HepG2 (cell line): Measurements from ENCODE around the gene FMNL1. TPM values are rescaled to one million over a fixed set of nuclear protein-coding genes. Genes with fewer than 3 reads are reported as not detected.
A peak's percentile ranks its signal among the peaks of the same experiment; 100 is the strongest.

Experiments
- EP300 ChIP-seq, 3 experiments: sonication (generic) in 1 of 3; formaldehyde crosslinking in 1 of 3; IDR thresholded peaks; 2 replicates each; pipeline versions ENCODE4 v1.5.1 to v1.6.1; 2011 to 2020; ENCODE audit warnings: low read depth in 2 of 3, low read length in 2 of 3, borderline replicate concordance in 1 of 3, improper control_type of control experiment in 1 of 3, mild to moderate bottlenecking in 1 of 3, missing genetic modification reagents in 1 of 3, moderate library complexity in 1 of 3
- GABPB1 ChIP-seq: IDR thresholded peaks from 2 replicates; pipeline ENCODE4 v1.6.1; 2016; ENCODE audit warnings: mild to moderate bottlenecking, missing genetic modification reagents, moderate library complexity, missing compliant biosample characterization
- HDAC2 ChIP-seq: sonication (generic); formaldehyde crosslinking; IDR thresholded peaks from 2 replicates; pipeline ENCODE4 v1.4.0; 2020; ENCODE audit warnings: missing genetic modification reagents
- MAF1 ChIP-seq: sonication (generic); formaldehyde crosslinking; IDR thresholded peaks from 2 replicates; pipeline ENCODE4 v1.5.0; 2020; ENCODE audit warnings: missing genetic modification reagents, borderline replicate concordance
- MAZ ChIP-seq, 2 experiments: sonication (generic) in 1 of 2; formaldehyde crosslinking in 1 of 2; IDR thresholded peaks; 2 replicates each; pipeline versions ENCODE4 v1.5.0 to v1.6.1; 2012 to 2020; ENCODE audit warnings: low read depth in 2 of 2, mild to moderate bottlenecking in 2 of 2, borderline replicate concordance in 1 of 2, improper control_type of control experiment in 1 of 2, low read length in 1 of 2, missing genetic modification reagents in 1 of 2, moderate library complexity in 1 of 2
- SIX1 ChIP-seq: sonication (generic); formaldehyde crosslinking; IDR thresholded peaks from 2 replicates; pipeline ENCODE4 v1.4.0; 2020; ENCODE audit warnings: missing genetic modification reagents, borderline replicate concordance
- SOX6 ChIP-seq, 2 experiments: fragments of 450-650 bp in 1 of 2; sonication (generic) in 1 of 2; formaldehyde crosslinking in 1 of 2; IDR thresholded peaks; 2 replicates each; pipeline versions ENCODE4 v1.4.0 to v1.6.1; 2017 to 2020; ENCODE audit warnings: antibody characterized with exemption in 1 of 2, mild to moderate bottlenecking in 1 of 2, missing genetic modification reagents in 1 of 2
- XRCC5 ChIP-seq: fragments of 200-400 bp; formaldehyde crosslinking; optimal IDR thresholded peaks from 2 replicates; pipeline ENCODE3; 2017; ENCODE audit warnings: mild to moderate bottlenecking, low read length
- ZKSCAN5 ChIP-seq: sonication (generic); formaldehyde crosslinking; IDR thresholded peaks from 2 replicates; pipeline ENCODE4 v1.5.1; 2020; ENCODE audit warnings: mild to moderate bottlenecking, missing genetic modification reagents
- ZNF263 ChIP-seq: sonication (generic); formaldehyde crosslinking; IDR thresholded peaks from 2 replicates; pipeline ENCODE4 v1.4.0; 2020; ENCODE audit warnings: missing genetic modification reagents
- ZNF580 ChIP-seq: IDR thresholded peaks from 2 replicates; pipeline ENCODE4 v1.6.1; 2016; ENCODE audit warnings: low read depth, borderline replicate concordance
- ZNF670 ChIP-seq: sonication (generic); formaldehyde crosslinking; IDR thresholded peaks from 2 replicates; pipeline ENCODE4 v1.8.0; 2022; ENCODE audit warnings: mild to moderate bottlenecking, missing genetic modification reagents, borderline replicate concordance
- ZNF777 ChIP-seq: sonication (generic); formaldehyde crosslinking; IDR thresholded peaks from 2 replicates; pipeline ENCODE4 v1.4.0; 2020; ENCODE audit warnings: missing genetic modification reagents
- polyA plus RNA-seq, 8 experiments: library from polyadenylated mRNA; depleted of rRNA in 3 of 8; stranded (reverse) in 7 of 8; unstranded in 1 of 8; fragments of >200 nt; fragmentation: Illumina TruSeq in 4 of 8; extraction: Trizol in 4 of 8; gene quantifications; 2 replicates each; pipeline versions ENCODE4 v1.2.1 to v1.2.3, GENCODE V29; 2011 to 2016; ENCODE audit warnings: low read depth in 4 of 8, missing spikeins in 1 of 8, mixed read lengths in 1 of 8; ENCODE audit not compliant: insufficient read depth in 1 of 8
- total RNA-seq, 5 experiments: library from RNA; depleted of rRNA; stranded (reverse); fragments of >200 nt; fragmentation: Illumina TruSeq; extraction: Trizol; gene quantifications; 2 replicates each; pipeline ENCODE4 v1.2.3, GENCODE V29; 2016; ENCODE audit warnings: low read depth in 1 of 5
- TF ChIP-seq, protein P1 (sequence below): sonication (generic); formaldehyde crosslinking; IDR thresholded peaks from 2 replicates; pipeline ENCODE4 v1.4.0; 2020; ENCODE audit warnings: low read depth, missing genetic modification reagents
- TF ChIP-seq, protein P2 (sequence below): sonication (generic); formaldehyde crosslinking; IDR thresholded peaks from 2 replicates; pipeline ENCODE4 v1.4.0; 2020; ENCODE audit warnings: missing genetic modification reagents
- TF ChIP-seq, protein P3 (sequence below): sonication (generic); formaldehyde crosslinking; IDR thresholded peaks from 2 replicates; pipeline ENCODE4 v1.4.0; 2020; ENCODE audit warnings: mild to moderate bottlenecking, missing genetic modification reagents

The FMNL1 gene
- total and polyA plus RNA-seq, 2 of the 13 experiments (the other 11 are each of a cell fraction or from before 2014, with no cell fraction given), result 0.53 to 0.70 TPM

GRCh38 chr17:45244725-45245656 lies 23.3 kb downstream of the FMNL1 start (continued):
- TF ChIP-seq, protein P1, sequence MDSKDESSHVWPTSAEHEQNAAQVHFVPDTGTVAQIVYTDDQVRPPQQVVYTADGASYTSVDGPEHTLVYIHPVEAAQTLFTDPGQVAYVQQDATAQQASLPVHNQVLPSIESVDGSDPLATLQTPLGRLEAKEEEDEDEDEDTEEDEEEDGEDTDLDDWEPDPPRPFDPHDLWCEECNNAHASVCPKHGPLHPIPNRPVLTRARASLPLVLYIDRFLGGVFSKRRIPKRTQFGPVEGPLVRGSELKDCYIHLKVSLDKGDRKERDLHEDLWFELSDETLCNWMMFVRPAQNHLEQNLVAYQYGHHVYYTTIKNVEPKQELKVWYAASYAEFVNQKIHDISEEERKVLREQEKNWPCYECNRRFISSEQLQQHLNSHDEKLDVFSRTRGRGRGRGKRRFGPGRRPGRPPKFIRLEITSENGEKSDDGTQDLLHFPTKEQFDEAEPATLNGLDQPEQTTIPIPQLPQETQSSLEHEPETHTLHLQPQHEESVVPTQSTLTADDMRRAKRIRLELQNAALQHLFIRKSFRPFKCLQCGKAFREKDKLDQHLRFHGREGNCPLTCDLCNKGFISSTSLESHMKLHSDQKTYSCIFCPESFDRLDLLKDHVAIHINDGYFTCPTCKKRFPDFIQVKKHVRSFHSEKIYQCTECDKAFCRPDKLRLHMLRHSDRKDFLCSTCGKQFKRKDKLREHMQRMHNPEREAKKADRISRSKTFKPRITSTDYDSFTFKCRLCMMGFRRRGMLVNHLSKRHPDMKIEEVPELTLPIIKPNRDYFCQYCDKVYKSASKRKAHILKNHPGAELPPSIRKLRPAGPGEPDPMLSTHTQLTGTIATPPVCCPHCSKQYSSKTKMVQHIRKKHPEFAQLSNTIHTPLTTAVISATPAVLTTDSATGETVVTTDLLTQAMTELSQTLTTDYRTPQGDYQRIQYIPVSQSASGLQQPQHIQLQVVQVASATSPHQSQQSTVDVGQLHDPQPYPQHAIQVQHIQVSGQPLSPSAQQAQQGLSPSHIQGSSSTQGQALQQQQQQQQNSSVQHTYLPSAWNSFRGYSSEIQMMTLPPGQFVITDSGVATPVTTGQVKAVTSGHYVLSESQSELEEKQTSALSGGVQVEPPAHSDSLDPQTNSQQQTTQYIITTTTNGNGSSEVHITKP (CRISPR knock-in tag), result 0 out of 2 replicates have a peak, but pooled peaks have one; percentile 34
- TF ChIP-seq ZNF670 (CRISPR knock-in tag), result no peak
- 0 out of 2 replicates have a peak, but pooled peaks have one; percentile 35 for TF ChIP-seq ZNF777 (CRISPR knock-in tag)
- TF ChIP-seq MAZ (IDR thresholded peaks at IDR 0.05; ENCODE audit: borderline replicate concordance, low read depth, low read length), result peak; percentile 54; the same call in 1 of the 2 replicates
- no peak for TF ChIP-seq MAZ (CRISPR knock-in tag; IDR thresholded peaks at IDR 0.05; ENCODE audit: low read depth)
- 0 out of 2 replicates have a peak, but pooled peaks have one; percentile 6 for TF ChIP-seq HDAC2 (CRISPR knock-in tag)
- TF ChIP-seq ZNF263 (CRISPR knock-in tag), result peak; percentile 30; the same call in 1 of the 2 replicates
- TF ChIP-seq EP300 (IDR thresholded peaks at IDR 0.05; ENCODE audit: low read depth in 2 of 2, low read length in 2 of 2), result no peak
- 0 out of 2 replicates have a peak, but pooled peaks have one; percentile 9 for TF ChIP-seq EP300 (CRISPR knock-in tag; IDR thresholded peaks at IDR 0.05; ENCODE audit: borderline replicate concordance)
- no peak for TF ChIP-seq ZKSCAN5 (CRISPR knock-in tag)
- peak; percentile 16 for TF ChIP-seq XRCC5
- TF ChIP-seq SIX1 (CRISPR knock-in tag), result no peak
- no peak for TF ChIP-seq MAF1 (CRISPR knock-in tag)
- TF ChIP-seq ZNF580 (CRISPR knock-in tag), result peak; percentile 16; the same call in 1 of the 2 replicates
- TF ChIP-seq GABPB1 (CRISPR knock-in tag), result peak; percentile 52; the same call in 1 of the 2 replicates
- TF ChIP-seq SOX6 (IDR thresholded peaks at IDR 0.05), result no peak
- TF ChIP-seq SOX6 (CRISPR knock-in tag; IDR thresholded peaks at IDR 0.05), result peak; percentile 24; the same call in 1 of the 2 replicates
- TF ChIP-seq, protein P2, sequence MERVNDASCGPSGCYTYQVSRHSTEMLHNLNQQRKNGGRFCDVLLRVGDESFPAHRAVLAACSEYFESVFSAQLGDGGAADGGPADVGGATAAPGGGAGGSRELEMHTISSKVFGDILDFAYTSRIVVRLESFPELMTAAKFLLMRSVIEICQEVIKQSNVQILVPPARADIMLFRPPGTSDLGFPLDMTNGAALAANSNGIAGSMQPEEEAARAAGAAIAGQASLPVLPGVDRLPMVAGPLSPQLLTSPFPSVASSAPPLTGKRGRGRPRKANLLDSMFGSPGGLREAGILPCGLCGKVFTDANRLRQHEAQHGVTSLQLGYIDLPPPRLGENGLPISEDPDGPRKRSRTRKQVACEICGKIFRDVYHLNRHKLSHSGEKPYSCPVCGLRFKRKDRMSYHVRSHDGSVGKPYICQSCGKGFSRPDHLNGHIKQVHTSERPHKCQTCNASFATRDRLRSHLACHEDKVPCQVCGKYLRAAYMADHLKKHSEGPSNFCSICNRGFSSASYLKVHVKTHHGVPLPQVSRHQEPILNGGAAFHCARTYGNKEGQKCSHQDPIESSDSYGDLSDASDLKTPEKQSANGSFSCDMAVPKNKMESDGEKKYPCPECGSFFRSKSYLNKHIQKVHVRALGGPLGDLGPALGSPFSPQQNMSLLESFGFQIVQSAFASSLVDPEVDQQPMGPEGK, result peak; percentile 34; the same call in 1 of the 2 replicates
- TF ChIP-seq, protein P3, sequence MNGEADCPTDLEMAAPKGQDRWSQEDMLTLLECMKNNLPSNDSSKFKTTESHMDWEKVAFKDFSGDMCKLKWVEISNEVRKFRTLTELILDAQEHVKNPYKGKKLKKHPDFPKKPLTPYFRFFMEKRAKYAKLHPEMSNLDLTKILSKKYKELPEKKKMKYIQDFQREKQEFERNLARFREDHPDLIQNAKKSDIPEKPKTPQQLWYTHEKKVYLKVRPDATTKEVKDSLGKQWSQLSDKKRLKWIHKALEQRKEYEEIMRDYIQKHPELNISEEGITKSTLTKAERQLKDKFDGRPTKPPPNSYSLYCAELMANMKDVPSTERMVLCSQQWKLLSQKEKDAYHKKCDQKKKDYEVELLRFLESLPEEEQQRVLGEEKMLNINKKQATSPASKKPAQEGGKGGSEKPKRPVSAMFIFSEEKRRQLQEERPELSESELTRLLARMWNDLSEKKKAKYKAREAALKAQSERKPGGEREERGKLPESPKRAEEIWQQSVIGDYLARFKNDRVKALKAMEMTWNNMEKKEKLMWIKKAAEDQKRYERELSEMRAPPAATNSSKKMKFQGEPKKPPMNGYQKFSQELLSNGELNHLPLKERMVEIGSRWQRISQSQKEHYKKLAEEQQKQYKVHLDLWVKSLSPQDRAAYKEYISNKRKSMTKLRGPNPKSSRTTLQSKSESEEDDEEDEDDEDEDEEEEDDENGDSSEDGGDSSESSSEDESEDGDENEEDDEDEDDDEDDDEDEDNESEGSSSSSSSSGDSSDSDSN (CRISPR knock-in tag), result peak; percentile 58
